ENCODE measurements around the gene UTP4.
A peak's percentile ranks its signal among the peaks of the same experiment; 100 is the strongest.
"Not testable (repeated sequence)": the region's sequence is repeated elsewhere in the genome, so short reads cannot be mapped to it uniquely, and the experiment has no call there.

Gene UTP4

DNA sequence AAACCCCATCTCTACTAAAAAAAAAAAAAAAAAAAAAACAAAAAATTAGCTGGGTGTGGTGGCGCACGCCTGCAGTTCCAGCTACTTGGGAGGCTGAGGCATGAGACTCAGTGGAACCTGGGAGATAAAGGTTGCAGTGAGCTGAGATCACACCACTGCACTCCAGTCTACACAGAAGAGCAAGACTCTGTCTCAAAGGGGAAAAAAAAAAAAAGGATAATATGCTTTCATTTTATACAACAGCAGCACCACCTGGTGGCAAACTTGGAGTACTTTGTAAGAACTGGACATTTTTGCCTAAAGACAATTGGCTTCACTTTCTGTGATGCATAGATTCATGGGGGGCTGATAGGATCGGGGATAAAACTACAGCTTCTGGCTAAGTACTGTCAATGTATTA is 8.5 kb upstream of the UTP4 start:
- peak; percentile 81 for DNase-seq (ENCODE audit: low read depth)

GRCh38 chr16:69124406-69124805 is 8.0 kb upstream of the UTP4 start:
- not testable (repeated sequence) for H3K4me3 ChIP-seq (ENCODE audit: low read depth, low read length); DNase-seq (ENCODE audit: low read depth)

More for the DNA sequence above, 8.5 kb upstream of the UTP4 start:
- TF ChIP-seq, protein P1, sequence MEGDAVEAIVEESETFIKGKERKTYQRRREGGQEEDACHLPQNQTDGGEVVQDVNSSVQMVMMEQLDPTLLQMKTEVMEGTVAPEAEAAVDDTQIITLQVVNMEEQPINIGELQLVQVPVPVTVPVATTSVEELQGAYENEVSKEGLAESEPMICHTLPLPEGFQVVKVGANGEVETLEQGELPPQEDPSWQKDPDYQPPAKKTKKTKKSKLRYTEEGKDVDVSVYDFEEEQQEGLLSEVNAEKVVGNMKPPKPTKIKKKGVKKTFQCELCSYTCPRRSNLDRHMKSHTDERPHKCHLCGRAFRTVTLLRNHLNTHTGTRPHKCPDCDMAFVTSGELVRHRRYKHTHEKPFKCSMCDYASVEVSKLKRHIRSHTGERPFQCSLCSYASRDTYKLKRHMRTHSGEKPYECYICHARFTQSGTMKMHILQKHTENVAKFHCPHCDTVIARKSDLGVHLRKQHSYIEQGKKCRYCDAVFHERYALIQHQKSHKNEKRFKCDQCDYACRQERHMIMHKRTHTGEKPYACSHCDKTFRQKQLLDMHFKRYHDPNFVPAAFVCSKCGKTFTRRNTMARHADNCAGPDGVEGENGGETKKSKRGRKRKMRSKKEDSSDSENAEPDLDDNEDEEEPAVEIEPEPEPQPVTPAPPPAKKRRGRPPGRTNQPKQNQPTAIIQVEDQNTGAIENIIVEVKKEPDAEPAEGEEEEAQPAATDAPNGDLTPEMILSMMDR (IDR thresholded peaks at IDR 0.05; ENCODE audit: low read depth, low read length), result peak; percentile 58
- TF ChIP-seq MYC (IDR thresholded peaks at IDR 0.05; ENCODE audit: low read depth, low read length), result no peak
- no peak overlapping the region for H3K4me3 ChIP-seq (ENCODE audit: low read depth, low read length)

DNA sequence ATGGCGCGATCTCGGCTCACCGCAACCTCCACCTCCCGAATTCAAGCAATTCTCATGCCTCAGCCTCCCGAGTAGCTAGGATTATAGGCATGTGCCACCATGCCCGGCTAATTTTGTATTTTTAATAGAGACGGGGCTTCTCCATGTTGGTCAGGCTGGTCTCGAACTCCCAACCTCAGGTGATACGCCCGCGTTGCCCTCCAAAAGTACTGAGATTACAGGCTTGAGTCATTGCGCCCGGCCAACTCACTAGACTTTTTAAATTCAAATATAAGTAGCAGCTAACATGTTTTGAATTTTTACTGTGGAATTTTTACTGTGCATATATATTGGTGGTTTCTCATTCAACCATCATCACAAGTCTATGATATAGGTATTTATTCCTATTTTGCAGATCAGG is 7.5 kb upstream of the UTP4 start:
- not testable (repeated sequence) for DNase-seq (ENCODE audit: low read depth); H3K4me3 ChIP-seq (ENCODE audit: low read depth, low read length)

- no peak for DNase-seq (ENCODE audit: low read depth)
- no peak overlapping the region for H3K4me3 ChIP-seq (ENCODE audit: low read depth, low read length)
- TF ChIP-seq MYC (IDR thresholded peaks at IDR 0.05; ENCODE audit: low read depth, low read length) (no peak), MAX (IDR thresholded peaks at IDR 0.05; ENCODE audit: low read depth, low read length) (no peak), POLR2A (IDR thresholded peaks at IDR 0.05; ENCODE audit: extremely low read depth, insufficient read length) (no peak)
- TF ChIP-seq, protein P1 (IDR thresholded peaks at IDR 0.05; ENCODE audit: low read depth, low read length), result no peak
These were observed 6.2 kb upstream of the UTP4 start for GRCh38 chr16:69126221-69126620.

DNA sequence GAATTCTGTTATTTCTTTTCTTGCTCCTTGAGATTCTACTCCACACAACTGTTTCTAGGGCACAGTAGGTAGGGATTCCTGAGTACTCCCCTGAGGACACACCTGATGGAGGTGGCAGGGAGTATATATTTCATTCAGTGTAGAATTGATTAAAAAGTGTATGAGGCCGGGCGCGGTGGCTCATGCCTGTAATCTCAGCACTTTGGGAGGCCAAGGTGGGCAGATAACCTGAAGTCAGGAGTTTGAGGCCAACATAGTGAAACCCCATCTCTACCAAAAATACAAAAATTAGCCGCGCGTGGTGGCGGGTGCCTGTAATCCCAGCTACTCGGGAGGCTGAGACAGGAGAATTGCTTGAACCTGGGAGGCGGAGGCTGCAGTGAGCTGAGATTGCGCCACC is 5.6 kb upstream of the UTP4 start:
- H3K4me3 ChIP-seq (ENCODE audit: low read depth, low read length); DNase-seq (ENCODE audit: low read depth): not testable (repeated sequence)

DNA sequence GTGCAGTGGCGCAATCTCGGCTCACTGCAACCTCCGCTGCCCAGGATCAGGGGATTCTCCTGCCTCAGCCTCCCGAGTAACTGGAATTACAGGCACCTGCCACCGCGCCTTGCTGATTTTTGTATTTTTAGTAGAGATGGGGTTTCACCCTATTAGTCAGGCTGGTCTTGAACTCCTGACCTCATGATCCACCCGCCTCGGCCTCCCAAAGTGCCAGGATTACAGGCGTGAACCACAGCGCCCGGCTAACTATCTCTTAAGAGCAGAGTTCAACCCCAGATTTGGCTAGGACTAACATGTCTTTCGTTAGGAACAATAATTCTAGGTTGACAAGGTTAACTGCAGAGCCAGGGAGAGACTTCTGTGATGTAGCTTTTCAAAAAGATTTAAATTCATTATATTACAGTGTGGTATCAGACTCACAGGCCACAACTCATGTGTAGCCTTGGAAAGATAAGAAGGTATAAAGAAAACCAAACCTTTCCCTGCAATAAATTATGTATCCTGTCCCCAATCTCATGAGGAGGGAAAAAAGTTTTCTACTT is 4.4 kb upstream of the UTP4 start:
- no peak for DNase-seq (ENCODE audit: low read depth)
- H3K4me3 ChIP-seq (ENCODE audit: low read depth, low read length), result no peak overlapping the region
- TF ChIP-seq POLR2A (IDR thresholded peaks at IDR 0.05; ENCODE audit: extremely low read depth, insufficient read length) (no peak), MAX (IDR thresholded peaks at IDR 0.05; ENCODE audit: low read depth, low read length) (no peak), MYC (IDR thresholded peaks at IDR 0.05; ENCODE audit: low read depth, low read length) (no peak)
- TF ChIP-seq, protein P1 (IDR thresholded peaks at IDR 0.05; ENCODE audit: low read depth, low read length), result no peak

DNA sequence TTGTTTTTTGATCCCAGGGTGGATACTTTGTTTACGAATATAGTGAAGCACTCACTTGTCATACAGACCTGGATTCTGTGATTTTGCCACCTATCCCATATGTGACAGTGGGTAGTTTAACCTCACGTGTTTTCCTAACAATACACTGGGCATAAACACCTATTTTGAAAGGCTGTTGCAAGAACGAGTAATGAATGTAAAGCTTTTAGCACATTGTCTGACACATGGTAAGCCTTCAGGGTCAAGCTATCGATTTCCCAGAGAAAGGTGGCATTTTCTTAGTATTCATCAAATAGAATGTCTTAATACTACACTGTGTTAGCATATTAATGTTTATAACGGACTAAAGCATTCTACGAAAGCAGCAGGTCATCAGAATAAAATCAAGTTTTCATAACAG is 2.0 kb upstream of the UTP4 start:
- H3K4me3 ChIP-seq (ENCODE audit: low read depth, low read length), result peak overlapping the region; percentile 95
- no peak for DNase-seq (ENCODE audit: low read depth)
- TF ChIP-seq, protein P1 (IDR thresholded peaks at IDR 0.05; ENCODE audit: low read depth, low read length), result no peak
- TF ChIP-seq MAX (IDR thresholded peaks at IDR 0.05; ENCODE audit: low read depth, low read length), result no peak

DNA sequence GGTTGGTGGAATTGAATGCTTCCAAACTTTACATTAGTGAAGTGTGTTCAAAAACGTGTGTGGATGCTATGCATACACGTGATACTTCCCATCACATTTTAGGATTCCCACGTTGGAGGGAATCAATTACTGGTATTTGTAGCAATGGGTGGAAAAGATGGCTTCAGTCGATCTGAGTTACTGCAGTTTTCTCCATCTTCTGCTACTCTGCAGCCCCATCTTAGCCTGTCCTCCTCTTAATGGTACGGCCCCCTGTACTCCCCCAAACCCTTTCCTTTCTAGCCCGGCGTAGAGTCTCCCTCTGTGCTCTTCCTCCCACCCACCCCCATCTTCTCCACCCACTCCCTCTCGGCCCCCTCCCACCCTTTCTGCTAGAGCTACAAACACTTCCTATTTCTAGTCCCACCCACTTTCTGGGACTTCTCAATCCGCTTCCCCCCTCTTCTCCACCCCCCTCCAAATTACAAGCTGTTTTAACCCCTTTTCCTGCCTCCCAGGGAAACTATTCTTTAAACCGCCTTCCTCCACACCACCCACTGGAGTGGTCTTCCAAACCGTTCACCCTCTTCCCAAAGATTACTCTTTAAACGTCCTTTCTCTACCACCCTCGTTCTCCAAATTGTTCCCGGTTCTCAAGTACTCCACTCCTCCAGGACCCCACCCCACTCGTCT is 1.1 kb upstream of the UTP4 start:
- peak; percentile 88 for DNase-seq (ENCODE audit: low read depth)
- H3K4me3 ChIP-seq (ENCODE audit: low read depth, low read length), result peak overlapping the region; percentile 95
- TF ChIP-seq MYC (IDR thresholded peaks at IDR 0.05; ENCODE audit: low read depth, low read length), result no peak
- TF ChIP-seq MAX (IDR thresholded peaks at IDR 0.05; ENCODE audit: low read depth, low read length), result no peak
- no peak for TF ChIP-seq POLR2A (IDR thresholded peaks at IDR 0.05; ENCODE audit: extremely low read depth, insufficient read length)
- TF ChIP-seq, protein P1 (IDR thresholded peaks at IDR 0.05; ENCODE audit: low read depth, low read length), result no peak
